Kidney epithelial cell (primary cell): ENCODE data around the gene FABP7. TPM values are rescaled to one million over a fixed set of nuclear protein-coding genes. Genes with fewer than 3 reads are reported as not detected.

Experiments
- DNase-seq: peaks from one replicate; pipeline ENCODE4 v3.0.0-alpha.2; 2010; ENCODE audit warnings: low read depth
- H3K27me3 ChIP-seq: 2 replicates; pipeline ENCODE4 v1.6.0; 2011; ENCODE audit warnings: low read length; ENCODE audit not compliant: control insufficient read depth, insufficient read depth
- H3K36me3 ChIP-seq: 2 replicates; pipeline ENCODE4 v1.5.1; 2011; ENCODE audit warnings: low read length; ENCODE audit not compliant: control insufficient read depth, insufficient read depth
- H3K4me3 ChIP-seq: 2 replicates; pipeline ENCODE4 v1.5.1; 2011; ENCODE audit warnings: low read depth, mild to moderate bottlenecking, control low read depth, low read length
- CTCF ChIP-seq: IDR thresholded peaks from 2 replicates; pipeline ENCODE4 v1.5.1; 2011; ENCODE audit warnings: mild to moderate bottlenecking, moderate library complexity, low read length, control low read depth, inconsistent platforms; ENCODE audit not compliant: insufficient read depth, poor library complexity, severe bottlenecking
- total RNA-seq: library from RNA; depleted of rRNA; stranded (reverse); fragments of >200 nt; gene quantifications from 2 replicates; pipeline ENCODE4 v1.2.3, GENCODE V29; 2015

The FABP7 gene
- total RNA-seq, 1 donor from 2014 or later: not detected

DNA sequence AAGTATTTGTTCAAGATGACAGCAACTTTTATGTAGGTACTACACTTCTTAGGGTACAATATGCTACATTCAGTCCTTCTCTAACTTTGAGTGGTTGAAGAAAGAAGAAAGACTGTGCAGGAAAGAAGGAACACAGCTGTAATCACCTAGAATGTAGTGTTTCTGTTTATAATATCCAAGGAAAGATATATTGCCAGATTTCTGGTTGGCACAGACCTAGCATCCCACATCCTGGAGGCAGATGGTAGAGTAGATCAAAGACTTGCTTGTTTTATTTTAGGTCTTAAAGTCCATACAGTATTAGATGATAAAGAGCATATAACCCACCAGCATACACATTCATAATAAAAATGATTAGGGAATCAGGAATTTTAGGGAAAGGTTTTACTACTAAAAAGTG lies 13.3 kb upstream of the FABP7 start:
- no peak for TF ChIP-seq CTCF
- H3K36me3 ChIP-seq: no peaks in the 10 kb centered on the region
- no peak for DNase-seq
- H3K27me3 ChIP-seq: no peaks in the 10 kb centered on the region
- no peak overlapping the region for H3K4me3 ChIP-seq

DNA sequence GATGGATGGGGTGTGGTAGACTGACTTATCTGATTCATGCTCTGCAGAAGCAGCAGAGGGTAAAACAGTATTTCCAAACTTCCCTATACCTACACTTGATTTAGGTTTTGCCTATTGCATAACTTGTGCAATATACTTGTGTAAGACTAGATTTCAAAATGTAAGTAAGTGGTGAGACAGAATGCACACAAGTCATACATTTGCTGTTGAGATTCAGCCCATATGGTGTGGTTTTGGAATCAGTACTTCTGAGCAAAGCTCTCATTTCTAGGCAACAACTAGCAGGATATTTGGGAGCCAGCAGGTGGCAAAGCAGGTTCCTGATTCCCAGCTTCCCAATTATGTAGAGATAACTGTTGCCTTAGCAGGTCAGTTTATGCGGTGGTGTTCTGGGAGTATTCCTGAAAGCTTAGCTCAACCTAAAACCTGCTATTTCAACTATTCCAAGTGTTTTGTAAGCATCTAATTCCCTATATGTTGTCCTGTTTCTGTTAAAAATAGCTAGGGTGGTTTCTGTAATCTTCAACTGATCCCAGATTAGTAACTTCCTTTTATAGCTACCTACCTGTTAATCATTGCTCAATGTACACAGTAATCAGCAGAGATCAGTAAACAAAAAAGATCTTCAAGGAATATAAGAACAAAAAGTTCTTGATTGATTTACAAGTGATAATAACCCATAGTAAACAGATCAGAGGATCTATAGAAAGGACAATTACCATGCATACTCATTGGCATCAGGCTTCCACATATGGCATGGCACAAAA lies 8.5 kb upstream of the FABP7 start:
- Histone ChIP-seq H3K4me3 (no peak overlapping the region), H3K36me3 (no peaks in the 10 kb centered on the region), H3K27me3 (no peaks in the 10 kb centered on the region)
- TF ChIP-seq CTCF: peak; percentile 28
- DNase-seq: no peak

- Histone ChIP-seq H3K27me3 (no peaks in the 10 kb centered on the region), H3K36me3 (no peaks in the 10 kb centered on the region), H3K4me3 (no peak overlapping the region)
- no peak for TF ChIP-seq CTCF
- no peak for DNase-seq
These were observed 6.6 kb upstream of the FABP7 start for GRCh38 chr6:122772724-122773415.

GRCh38 chr6:122775975-122776374 lies 3.5 kb upstream of the FABP7 start:
- no peak for TF ChIP-seq CTCF

GRCh38 chr6:122778302-122778701 lies 1.2 kb upstream of the FABP7 start:
- no peak for DNase-seq
- Histone ChIP-seq H3K27me3 (no peaks in the 10 kb centered on the region), H3K36me3 (no peaks in the 10 kb centered on the region), H3K4me3 (no peak overlapping the region)
- TF ChIP-seq CTCF: no peak

More at GRCh38 chr6:122775975-122776374, 3.5 kb upstream of the FABP7 start:
- Histone ChIP-seq H3K27me3 (no peaks in the 10 kb centered on the region), H3K36me3 (no peaks in the 10 kb centered on the region), H3K4me3 (no peak overlapping the region)
- DNase-seq: no peak
